Panc1 (cell line): ENCODE data around the gene MAP3K2.

Source experiments
- CTCF ChIP-seq: fragments of 450-650 bp; IDR thresholded peaks from 2 replicates; pipeline ENCODE4 v1.5.1; 2017; ENCODE audit warnings: mild to moderate bottlenecking
- POLR2AphosphoS5 ChIP-seq: IDR thresholded peaks from 2 replicates; pipeline ENCODE4 v1.6.1; 2012; ENCODE audit warnings: mild to moderate bottlenecking, low read depth, low read length, moderate library complexity
- REST ChIP-seq, 2 experiments: IDR thresholded peaks; 2 replicates each; pipeline ENCODE4 v1.6.1; 2011 to 2012; ENCODE audit warnings: low read depth in 2 of 2, control low read depth in 1 of 2, low read length in 1 of 2, mild to moderate bottlenecking in 1 of 2, moderate library complexity in 1 of 2; ENCODE audit not compliant: insufficient read depth in 1 of 2

GRCh38 chr2:127387655-127388422 is at the start of gene MAP3K2:
- TF ChIP-seq CTCF (no peak), REST (IDR thresholded peaks at IDR 0.05; ENCODE audit: insufficient read depth in 1 of 2, low read depth in 2 of 2, low read length in 1 of 2) (no peak), POLR2AphosphoS5 (peak; percentile 79)
